HepG2 (cell line): ENCODE data around the gene ZNF17. TPM values are rescaled to one million over a fixed set of nuclear protein-coding genes. Genes with fewer than 3 reads are reported as not detected.

ENCODE experiments used
- DR1 ChIP-seq: sonication (generic); formaldehyde crosslinking; IDR thresholded peaks from 2 replicates; pipeline ENCODE4 v1.8.0; 2021; ENCODE audit warnings: mild to moderate bottlenecking, missing genetic modification reagents, inconsistent platforms
- GPN1 ChIP-seq: sonication (generic); formaldehyde crosslinking; IDR thresholded peaks from 2 replicates; pipeline ENCODE4 v1.5.1; 2020; ENCODE audit warnings: missing genetic modification reagents, borderline replicate concordance
- HNF4A ChIP-seq: sonication (generic); formaldehyde crosslinking; IDR thresholded peaks from 2 replicates; pipeline ENCODE4 v1.4.0; 2020; ENCODE audit warnings: missing genetic modification reagents
- HNRNPL ChIP-seq: fragments of 200-400 bp; formaldehyde crosslinking; IDR thresholded peaks from 2 replicates; pipeline ENCODE4 v1.6.1; 2017; ENCODE audit warnings: mild to moderate bottlenecking, low read depth, low read length
- JUN ChIP-seq: sonication (generic); formaldehyde crosslinking; IDR thresholded peaks from 2 replicates; pipeline ENCODE4 v1.4.0; 2020; ENCODE audit warnings: mild to moderate bottlenecking, missing genetic modification reagents
- KAT7 ChIP-seq: IDR thresholded peaks from 2 replicates; pipeline ENCODE4 v1.6.1; 2018; ENCODE audit warnings: borderline replicate concordance, missing compliant biosample characterization
- RNF2 ChIP-seq: fragments of 450-650 bp; conservative IDR thresholded peaks from 2 replicates; pipeline ENCODE4 v1.6.1; 2016; ENCODE audit warnings: low read depth
- THYN1 ChIP-seq: sonication (generic); formaldehyde crosslinking; IDR thresholded peaks from 2 replicates; pipeline ENCODE4 v1.8.1; 2023; ENCODE audit warnings: low read depth, mild to moderate bottlenecking, moderate library complexity, missing genetic modification reagents, borderline replicate concordance
- ZNF33B ChIP-seq: sonication (generic); formaldehyde crosslinking; IDR thresholded peaks from 2 replicates; pipeline ENCODE4 v1.5.1; 2020; ENCODE audit warnings: mild to moderate bottlenecking, missing genetic modification reagents
- ZNF383 ChIP-seq: sonication (generic); formaldehyde crosslinking; IDR thresholded peaks from 2 replicates; pipeline ENCODE4 v1.4.0; 2020; ENCODE audit warnings: missing genetic modification reagents, mild to moderate bottlenecking, borderline replicate concordance
- ZNF556 ChIP-seq: sonication (generic); formaldehyde crosslinking; IDR thresholded peaks from 2 replicates; pipeline ENCODE4 v1.4.0; 2020; ENCODE audit warnings: mild to moderate bottlenecking, missing genetic modification reagents, borderline replicate concordance
- ZNF569 ChIP-seq: sonication (generic); formaldehyde crosslinking; IDR thresholded peaks from 2 replicates; pipeline ENCODE4 v1.5.0; 2020; ENCODE audit warnings: mild to moderate bottlenecking, missing genetic modification reagents, moderate library complexity, borderline replicate concordance
- ZNF773 ChIP-seq: sonication (generic); formaldehyde crosslinking; IDR thresholded peaks from 2 replicates; pipeline ENCODE4 v1.4.0; 2020; ENCODE audit warnings: missing genetic modification reagents, borderline replicate concordance
- ZNF839 ChIP-seq: sonication (generic); formaldehyde crosslinking; IDR thresholded peaks from 2 replicates; pipeline ENCODE4 v1.4.0; 2020; ENCODE audit warnings: missing genetic modification reagents, mild to moderate bottlenecking, borderline replicate concordance
- ZNF891 ChIP-seq: sonication (generic); formaldehyde crosslinking; IDR thresholded peaks from 2 replicates; pipeline ENCODE4 v1.5.0; 2020; ENCODE audit warnings: mild to moderate bottlenecking, missing genetic modification reagents
- polyA plus RNA-seq, 8 experiments: library from polyadenylated mRNA; depleted of rRNA in 3 of 8; stranded (reverse) in 7 of 8; unstranded in 1 of 8; fragments of >200 nt; fragmentation: Illumina TruSeq in 4 of 8; extraction: Trizol in 4 of 8; gene quantifications; 2 replicates each; pipeline versions ENCODE4 v1.2.1 to v1.2.3, GENCODE V29; 2011 to 2016; ENCODE audit warnings: low read depth in 4 of 8, missing spikeins in 1 of 8, mixed read lengths in 1 of 8; ENCODE audit not compliant: insufficient read depth in 1 of 8
- total RNA-seq, 5 experiments: library from RNA; depleted of rRNA; stranded (reverse); fragments of >200 nt; fragmentation: Illumina TruSeq; extraction: Trizol; gene quantifications; 2 replicates each; pipeline ENCODE4 v1.2.3, GENCODE V29; 2016; ENCODE audit warnings: low read depth in 1 of 5
- TF ChIP-seq, protein P1 (sequence below): sonication (generic); formaldehyde crosslinking; IDR thresholded peaks from one replicate; pipeline ENCODE4 v1.5.1; 2020; ENCODE audit warnings: mild to moderate bottlenecking, missing genetic modification reagents; ENCODE audit errors: not compliant biosample characterization
- TF ChIP-seq, protein P2 (sequence below): sonication (generic); formaldehyde crosslinking; IDR thresholded peaks from 2 replicates; pipeline ENCODE4 v1.4.0; 2020; ENCODE audit warnings: missing genetic modification reagents

Gene ZNF17
- total and polyA plus RNA-seq, 2 of the 13 experiments (the other 11 are each of a cell fraction or from before 2014, with no cell fraction given): 3.7 to 10.1 TPM

DNA sequence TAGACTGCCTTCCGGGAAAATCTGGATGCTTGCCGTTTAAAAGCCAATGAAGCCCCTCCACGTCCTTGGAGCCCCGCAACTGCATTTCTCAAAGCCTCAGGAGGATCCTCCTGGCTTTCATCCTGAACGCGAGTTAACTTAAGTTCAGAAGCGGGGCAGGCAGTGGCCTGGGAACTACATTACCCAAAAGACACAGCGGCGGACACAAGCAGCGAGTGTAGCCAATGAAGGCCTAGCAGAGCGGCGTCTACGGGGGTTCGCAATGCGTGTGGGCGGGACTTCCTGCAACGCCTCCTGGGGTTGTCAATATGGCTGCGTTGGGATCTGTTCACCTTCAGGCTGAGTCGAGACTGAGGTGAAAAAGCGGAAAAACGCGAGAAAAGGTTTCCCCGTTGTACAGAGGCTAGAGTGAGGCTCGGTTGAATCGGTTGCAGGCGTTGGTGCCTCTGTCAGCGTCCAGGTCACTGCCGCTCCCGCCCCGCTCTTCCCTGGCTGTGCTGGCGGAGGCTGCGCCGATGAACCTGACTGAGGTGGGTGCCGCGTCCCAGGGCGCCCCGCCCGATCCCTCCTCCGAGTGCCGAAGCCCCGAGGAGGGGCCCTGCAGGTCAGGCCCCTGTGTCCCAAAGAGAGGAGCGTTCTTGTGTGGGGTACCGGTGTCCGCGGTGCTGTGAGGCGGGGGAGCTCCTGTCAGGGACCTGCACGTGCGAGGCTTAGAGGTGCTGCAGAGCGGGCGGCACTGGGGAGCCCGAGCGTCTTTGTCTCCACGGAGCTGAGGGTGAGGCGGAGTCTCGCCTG is at the start of gene ZNF17 (continued):
- TF ChIP-seq, protein P1, sequence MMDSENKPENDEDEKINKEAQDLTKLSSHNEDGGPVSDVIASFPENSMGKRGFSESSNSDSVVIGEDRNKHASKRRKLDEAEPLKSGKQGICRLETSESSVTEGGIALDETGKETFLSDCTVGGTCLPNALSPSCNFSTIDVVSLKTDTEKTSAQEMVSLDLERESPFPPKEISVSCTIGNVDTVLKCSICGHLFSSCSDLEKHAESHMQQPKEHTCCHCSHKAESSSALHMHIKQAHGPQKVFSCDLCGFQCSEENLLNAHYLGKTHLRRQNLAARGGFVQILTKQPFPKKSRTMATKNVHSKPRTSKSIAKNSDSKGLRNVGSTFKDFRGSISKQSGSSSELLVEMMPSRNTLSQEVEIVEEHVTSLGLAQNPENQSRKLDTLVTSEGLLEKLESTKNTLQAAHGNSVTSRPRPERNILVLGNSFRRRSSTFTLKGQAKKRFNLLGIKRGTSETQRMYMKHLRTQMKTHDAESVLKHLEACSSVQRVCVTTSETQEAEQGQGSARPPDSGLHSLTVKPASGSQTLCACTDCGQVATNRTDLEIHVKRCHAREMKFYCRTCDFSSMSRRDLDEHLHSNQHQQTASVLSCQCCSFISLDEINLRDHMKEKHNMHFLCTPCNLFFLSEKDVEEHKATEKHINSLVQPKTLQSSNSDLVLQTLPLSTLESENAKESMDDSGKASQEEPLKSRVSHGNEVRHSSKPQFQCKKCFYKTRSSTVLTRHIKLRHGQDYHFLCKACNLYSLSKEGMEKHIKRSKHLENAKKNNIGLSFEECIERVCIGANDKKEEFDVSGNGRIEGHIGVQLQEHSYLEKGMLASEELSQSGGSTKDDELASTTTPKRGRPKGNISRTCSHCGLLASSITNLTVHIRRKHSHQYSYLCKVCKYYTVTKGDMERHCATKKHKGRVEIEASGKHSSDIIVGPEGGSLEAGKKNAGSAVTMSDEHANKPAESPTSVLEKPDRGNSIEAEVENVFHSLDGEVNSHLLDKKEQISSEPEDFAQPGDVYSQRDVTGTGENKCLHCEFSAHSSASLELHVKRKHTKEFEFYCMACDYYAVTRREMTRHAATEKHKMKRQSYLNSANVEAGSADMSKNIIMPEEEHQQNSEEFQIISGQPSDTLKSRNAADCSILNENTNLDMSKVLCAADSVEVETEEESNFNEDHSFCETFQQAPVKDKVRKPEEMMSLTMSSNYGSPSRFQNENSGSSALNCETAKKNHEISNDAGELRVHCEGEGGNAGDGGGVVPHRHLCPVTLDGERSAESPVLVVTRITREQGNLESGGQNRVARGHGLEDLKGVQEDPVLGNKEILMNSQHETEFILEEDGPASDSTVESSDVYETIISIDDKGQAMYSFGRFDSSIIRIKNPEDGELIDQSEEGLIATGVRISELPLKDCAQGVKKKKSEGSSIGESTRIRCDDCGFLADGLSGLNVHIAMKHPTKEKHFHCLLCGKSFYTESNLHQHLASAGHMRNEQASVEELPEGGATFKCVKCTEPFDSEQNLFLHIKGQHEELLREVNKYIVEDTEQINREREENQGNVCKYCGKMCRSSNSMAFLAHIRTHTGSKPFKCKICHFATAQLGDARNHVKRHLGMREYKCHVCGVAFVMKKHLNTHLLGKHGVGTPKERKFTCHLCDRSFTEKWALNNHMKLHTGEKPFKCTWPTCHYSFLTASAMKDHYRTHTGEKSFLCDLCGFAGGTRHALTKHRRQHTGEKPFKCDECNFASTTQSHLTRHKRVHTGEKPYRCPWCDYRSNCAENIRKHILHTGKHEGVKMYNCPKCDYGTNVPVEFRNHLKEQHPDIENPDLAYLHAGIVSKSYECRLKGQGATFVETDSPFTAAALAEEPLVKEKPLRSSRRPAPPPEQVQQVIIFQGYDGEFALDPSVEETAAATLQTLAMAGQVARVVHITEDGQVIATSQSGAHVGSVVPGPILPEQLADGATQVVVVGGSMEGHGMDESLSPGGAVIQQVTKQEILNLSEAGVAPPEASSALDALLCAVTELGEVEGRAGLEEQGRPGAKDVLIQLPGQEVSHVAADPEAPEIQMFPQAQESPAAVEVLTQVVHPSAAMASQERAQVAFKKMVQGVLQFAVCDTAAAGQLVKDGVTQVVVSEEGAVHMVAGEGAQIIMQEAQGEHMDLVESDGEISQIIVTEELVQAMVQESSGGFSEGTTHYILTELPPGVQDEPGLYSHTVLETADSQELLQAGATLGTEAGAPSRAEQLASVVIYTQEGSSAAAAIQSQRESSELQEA (CRISPR knock-in tag): no peak
- TF ChIP-seq, protein P2, sequence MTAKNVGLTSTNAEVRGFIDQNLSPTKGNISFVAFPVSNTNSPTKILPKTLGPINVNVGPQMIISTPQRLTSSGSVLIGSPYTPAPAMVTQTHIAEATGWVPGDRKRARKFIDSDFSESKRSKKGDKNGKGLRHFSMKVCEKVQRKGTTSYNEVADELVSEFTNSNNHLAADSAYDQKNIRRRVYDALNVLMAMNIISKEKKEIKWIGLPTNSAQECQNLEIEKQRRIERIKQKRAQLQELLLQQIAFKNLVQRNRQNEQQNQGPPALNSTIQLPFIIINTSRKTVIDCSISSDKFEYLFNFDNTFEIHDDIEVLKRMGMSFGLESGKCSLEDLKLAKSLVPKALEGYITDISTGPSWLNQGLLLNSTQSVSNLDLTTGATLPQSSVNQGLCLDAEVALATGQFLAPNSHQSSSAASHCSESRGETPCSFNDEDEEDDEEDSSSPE (CRISPR knock-in tag): no peak
- TF ChIP-seq ZNF773 (CRISPR knock-in tag) (no peak), KAT7 (CRISPR knock-in tag) (no peak), ZNF891 (no peak), DR1 (CRISPR knock-in tag) (no peak), ZNF569 (CRISPR knock-in tag) (no peak), ZNF839 (CRISPR knock-in tag) (no peak), RNF2 (no peak), GPN1 (CRISPR knock-in tag) (no peak), HNF4A (CRISPR knock-in tag) (no peak), THYN1 (CRISPR knock-in tag) (no peak), HNRNPL (no peak), JUN (CRISPR knock-in tag) (no peak), ZNF383 (CRISPR knock-in tag) (no peak), ZNF33B (CRISPR knock-in tag) (no peak), ZNF556 (CRISPR knock-in tag) (no peak)
